GM18873 (cell line): ENCODE results near the gene PTPRF.
"Not testable (repeated sequence)": the region's sequence is repeated elsewhere in the genome, so short reads cannot be mapped to it uniquely, and the experiment has no call there.

Source experiments
- ATAC-seq: cut with Tn5 transposase; IDR thresholded peaks from one replicate; pipeline ENCODE4 v1.9.1; 2021; ENCODE audit warnings: mild to moderate bottlenecking, moderate library complexity, moderate number of reproducible peaks; ENCODE audit not compliant: unreplicated experiment, low FRiP score

Gene PTPRF

DNA sequence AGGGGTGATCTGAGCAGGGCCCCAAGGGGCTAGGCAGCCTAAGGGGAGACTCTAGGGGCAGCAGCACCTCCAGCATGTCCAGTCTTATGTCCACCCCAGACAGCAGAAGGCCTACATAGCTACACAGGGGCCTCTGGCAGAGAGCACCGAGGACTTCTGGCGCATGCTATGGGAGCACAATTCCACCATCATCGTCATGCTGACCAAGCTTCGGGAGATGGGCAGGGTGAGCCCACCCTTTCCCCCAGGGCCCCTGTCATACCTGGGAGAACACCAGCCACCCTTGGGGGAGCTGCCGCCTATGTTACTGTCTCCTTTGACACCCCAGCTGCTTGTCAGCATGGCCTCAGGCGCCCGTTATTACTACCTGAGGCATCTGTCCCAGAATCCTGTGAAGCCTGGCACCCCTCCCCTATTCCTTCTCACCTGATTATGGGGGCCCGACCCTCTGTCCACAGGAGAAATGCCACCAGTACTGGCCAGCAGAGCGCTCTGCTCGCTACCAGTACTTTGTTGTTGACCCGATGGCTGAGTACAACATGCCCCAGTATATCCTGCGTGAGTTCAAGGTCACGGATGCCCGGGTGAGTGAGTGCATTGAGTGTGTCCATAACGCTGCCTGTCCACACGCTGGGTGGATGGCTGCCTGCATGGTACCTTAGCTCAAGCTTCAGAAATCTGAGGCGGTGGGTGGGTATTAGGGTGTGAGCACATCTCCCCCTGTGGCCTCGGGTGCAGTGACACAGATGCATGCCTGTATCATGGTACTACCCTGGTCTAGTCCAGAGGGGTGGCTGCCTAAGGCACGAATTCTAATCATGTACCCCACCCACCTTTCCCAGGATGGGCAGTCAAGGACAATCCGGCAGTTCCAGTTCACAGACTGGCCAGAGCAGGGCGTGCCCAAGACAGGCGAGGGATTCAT lies 89.6 kb downstream of the PTPRF start:
- no peak for ATAC-seq

DNA sequence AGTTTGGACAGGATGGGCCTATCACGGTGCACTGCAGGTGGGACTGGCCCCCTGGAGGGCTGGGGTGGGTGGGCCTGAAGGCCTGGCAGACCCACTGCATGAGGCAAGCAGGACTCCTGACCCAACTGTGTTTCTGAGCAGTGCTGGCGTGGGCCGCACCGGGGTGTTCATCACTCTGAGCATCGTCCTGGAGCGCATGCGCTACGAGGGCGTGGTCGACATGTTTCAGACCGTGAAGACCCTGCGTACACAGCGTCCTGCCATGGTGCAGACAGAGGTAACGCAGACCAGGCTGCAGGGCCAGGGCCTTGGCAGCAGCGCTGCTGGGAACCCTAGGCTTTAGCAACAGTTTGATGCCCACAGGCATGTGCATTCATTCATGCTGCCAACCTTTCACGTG lies 90.3 kb downstream of the PTPRF start:
- no peak for ATAC-seq

DNA sequence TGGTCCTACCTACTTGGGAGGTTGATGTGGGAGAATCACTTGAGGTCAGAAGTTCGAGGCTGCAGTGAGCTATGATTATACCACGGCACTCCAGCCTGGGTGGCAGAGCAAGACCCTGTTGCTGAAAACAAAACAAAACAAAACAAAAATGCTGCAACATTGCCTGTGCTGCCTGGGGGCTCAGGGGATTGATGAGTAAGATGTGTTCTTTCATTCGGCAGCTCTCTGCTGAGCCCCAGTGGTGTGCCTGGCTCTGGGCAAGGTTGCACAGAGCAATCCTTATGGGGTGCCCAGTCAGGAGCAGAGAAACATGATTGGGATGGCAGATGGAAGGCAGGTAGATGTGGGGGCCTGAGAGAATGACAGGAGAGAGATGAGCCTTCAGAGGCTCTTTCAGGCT lies 90.7 kb downstream of the PTPRF start:
- no peak for ATAC-seq

- ATAC-seq = no peak
These were observed 91.2 kb downstream of the PTPRF start for GRCh38 chr1:43621861-43622260.

DNA sequence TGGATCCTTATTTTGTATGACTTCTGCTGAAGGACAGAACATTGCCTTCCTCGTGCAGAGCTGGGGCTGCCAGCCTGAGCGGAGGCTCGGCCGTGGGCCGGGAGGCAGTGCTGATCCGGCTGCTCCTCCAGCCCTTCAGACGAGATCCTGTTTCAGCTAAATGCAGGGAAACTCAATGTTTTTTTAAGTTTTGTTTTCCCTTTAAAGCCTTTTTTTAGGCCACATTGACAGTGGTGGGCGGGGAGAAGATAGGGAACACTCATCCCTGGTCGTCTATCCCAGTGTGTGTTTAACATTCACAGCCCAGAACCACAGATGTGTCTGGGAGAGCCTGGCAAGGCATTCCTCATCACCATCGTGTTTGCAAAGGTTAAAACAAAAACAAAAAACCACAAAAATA lies 91.8 kb downstream of the PTPRF start:
- ATAC-seq = no peak

- no peak for ATAC-seq
These were observed 92.5 kb downstream of the PTPRF start for GRCh38 chr1:43622901-43623780.

GRCh38 chr1:43625063-43625780 lies 94.5 kb downstream of the PTPRF start:
- ATAC-seq = no peak

DNA sequence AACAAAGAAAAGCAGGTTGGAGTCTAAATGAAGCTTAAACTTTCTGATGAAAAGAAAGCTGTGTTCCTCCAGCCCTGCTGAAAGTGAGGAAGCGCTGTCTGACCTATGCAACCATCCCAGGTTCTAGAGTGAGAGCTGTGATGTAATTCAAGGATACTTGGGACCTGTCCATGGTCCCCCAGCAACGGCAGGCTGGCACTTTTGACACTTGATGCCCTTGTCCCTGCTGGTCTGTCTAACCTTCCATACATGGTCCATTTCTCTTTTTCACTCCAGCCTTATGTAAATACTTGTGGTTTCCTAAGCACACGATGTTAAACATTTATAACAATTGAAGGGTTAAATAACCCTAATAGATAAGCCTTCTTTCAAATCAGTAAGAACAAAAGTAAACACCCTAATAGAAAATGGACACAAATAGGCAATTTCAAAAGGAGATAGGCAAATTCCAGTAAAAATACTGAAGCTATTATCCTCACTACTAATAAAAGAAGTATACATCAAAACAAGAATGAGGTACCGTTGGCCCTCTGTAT lies 101.5 kb downstream of the PTPRF start:
- no peak for ATAC-seq

- no peak for ATAC-seq
These were observed 104.0 kb downstream of the PTPRF start for GRCh38 chr1:43634721-43635120.

DNA sequence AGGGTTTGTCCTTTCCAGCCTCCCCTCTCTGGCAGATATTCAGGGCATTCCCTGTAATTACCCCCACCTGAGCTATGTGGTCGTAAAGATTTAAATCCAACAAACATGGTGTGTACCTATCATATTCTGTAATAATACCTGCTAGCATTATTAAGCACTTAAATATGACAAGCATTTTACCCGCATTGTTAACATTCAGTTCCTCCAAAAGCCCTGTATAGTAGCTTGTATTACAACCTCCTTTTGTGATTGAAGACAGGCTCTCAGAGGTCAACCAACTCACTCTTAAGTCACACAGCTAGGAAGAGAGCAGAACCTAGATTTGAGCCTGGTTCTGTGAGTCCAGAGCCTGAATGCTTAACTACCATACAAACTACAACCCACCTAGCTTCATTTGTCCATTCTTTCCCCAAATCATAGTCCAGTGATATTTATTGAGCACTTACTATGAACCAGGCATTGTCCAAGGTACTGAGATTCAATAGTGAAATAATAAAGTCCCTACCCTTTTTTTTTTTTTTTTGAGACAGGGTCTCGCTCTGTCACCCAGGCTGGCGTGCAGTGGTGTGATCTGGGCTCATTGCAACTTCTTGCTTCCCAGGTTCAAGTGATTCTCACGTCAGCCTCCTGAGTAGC lies 105.4 kb downstream of the PTPRF start:
- no peak for ATAC-seq

DNA sequence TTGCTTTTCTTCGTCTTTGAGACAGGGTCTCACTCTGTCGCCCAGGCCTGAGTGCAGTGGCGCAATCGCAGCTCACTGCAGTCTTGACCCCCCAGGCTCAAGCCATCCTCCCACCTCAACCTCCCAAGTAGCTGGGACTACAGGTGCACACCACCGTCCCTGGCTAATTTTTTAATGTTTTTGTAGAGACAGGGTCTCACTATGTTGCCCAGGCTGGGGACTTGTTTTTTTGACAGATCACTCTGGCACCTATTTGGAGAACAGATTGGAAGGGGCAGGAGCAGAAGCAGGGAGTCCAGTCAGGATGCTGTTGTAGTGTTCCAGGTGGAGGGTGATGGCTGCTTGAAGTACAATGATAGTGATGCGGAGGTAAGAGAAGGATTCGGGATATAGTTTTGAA lies 106.6 kb downstream of the PTPRF start:
- no peak for ATAC-seq

DNA sequence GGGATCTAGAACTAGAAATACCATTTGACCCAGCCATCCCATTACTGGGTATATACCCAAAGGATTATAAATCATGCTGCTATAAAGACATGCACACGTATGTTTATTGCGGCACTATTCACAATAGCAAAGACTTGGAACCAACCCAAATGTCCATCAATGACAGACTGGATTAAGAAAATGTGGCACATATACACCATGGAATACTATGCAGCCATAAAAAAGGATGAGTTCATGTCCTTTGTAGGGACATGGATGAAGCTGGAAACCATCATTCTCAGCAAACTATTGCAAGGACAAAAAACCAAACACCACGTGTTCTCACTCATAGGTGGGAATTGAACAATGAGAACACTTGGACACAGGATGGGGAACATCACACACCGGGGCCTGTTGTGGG lies 107.7 kb downstream of the PTPRF start:
- ATAC-seq = not testable (repeated sequence)

DNA sequence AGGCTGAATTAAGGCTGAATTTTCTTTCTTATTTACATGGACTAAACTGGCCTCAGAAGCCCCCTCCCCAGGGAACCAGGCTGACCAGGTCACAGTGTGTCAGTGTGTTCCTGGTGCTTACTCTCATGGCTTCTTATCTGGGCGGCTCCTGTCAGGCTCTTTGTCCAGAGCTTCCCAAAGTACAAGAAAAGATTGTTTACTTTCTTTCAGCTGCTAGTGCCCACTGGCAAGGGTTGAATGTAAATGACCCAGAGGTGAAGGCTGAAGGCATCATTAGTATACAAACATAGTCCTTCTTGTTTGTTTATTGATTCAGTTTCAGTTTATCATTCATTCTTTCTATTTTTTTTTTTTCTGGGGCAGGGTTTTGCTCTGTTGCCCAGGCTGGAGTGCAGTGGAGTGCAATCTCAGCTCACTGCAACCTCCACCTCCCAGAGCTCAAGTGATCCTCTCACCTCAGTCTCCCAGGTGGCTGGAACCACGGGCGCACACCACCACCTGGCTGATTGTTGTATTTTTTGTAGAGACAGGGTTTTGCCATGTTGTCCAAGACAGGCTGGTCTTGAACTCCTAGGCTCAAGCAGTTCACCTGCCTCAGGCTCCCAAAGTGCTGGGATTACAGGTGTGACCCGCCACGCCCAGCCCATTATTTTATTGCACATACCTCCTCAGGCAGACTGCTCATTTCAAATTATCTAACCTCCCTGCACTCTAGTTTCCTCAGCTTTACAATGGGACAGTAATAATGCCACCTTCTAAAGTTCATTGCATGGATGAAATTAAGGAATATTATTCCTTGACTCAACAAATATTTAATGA lies 109.5 kb downstream of the PTPRF start:
- ATAC-seq = no peak

DNA sequence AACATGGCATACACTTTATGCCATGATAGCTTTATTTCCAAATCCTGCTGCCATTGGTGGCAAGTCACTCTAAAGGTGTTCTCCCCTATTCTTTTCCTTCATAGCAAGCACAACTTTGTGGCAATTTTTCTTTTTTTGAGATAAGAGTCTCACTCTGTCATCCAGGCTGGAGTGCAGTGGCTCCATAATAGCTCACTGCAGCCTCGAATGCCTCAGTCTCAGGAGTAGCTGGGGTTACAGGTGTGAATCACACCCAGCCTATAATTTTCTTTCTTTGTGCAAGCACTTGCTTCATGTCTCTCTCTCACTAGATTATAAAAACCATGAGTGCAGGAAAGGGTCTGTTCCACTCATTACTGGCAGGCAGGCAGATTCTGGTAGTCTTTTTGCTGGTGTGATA lies 113.9 kb downstream of the PTPRF start:
- no peak for ATAC-seq

- no peak for ATAC-seq
These were observed 114.8 kb downstream of the PTPRF start for GRCh38 chr1:43645461-43645860.

- ATAC-seq = not testable (repeated sequence)
These were observed 116.6 kb downstream of the PTPRF start for GRCh38 chr1:43647331-43647730.

- ATAC-seq = no peak
These were observed 117.7 kb downstream of the PTPRF start for GRCh38 chr1:43648221-43648847.

DNA sequence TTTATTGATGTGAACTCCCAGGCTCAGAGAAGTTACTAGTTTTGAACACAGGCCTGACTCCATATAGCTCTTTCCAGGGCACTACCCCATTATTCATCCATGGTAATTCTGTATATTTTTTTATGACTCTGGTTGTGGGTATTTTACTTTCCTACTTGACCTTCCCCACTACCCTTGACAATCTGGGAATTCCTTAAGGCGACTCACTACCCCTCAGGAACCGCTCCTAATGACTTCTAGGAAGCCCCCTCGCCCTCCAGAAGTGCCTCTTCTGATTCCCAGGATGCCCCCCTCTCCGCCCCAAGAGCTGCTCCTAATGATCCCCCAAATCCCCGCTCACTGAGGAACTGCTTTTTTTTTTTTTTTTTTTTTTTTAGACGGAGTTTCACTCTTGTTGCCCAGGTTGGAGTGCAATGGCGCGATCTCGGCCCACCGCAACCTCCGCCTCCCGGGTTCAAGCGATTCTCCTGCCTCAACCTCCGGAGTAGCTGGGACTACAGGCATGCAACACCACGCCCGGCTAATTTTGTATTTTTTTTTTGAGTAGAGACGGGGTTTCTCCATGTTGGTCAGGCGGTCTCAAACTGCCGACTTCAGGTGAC lies 118.3 kb downstream of the PTPRF start:
- no peak for ATAC-seq
